GM19025 (cell line): ENCODE data around the gene USP15.
A peak's percentile ranks its signal among the peaks of the same experiment; 100 is the strongest.

Experiments
- ATAC-seq: cut with Tn5 transposase; IDR thresholded peaks from one replicate; pipeline ENCODE4 v1.9.1; 2021; ENCODE audit warnings: mild to moderate bottlenecking, low read depth, moderate library complexity; ENCODE audit not compliant: unreplicated experiment

The USP15 gene

GRCh38 chr12:62256408-62257096 is 3.7 kb upstream of the USP15 start:
- ATAC-seq = no peak

GRCh38 chr12:62258231-62258630 is 2.0 kb upstream of the USP15 start:
- no peak for ATAC-seq

- ATAC-seq = no peak
These were observed 1.1 kb upstream of the USP15 start for GRCh38 chr12:62258941-62259630.

GRCh38 chr12:62259631-62259992 is 592 bp upstream of the USP15 start:
- peak; percentile 5 for ATAC-seq

- peak; percentile 33 for ATAC-seq
These were observed 804 bp downstream of the USP15 start for GRCh38 chr12:62260733-62261683.

- no peak for ATAC-seq
These were observed 1.8 kb downstream of the USP15 start for GRCh38 chr12:62261876-62262517.

GRCh38 chr12:62263232-62263631 is 3.0 kb downstream of the USP15 start:
- no peak for ATAC-seq

GRCh38 chr12:62263966-62264365 is 3.8 kb downstream of the USP15 start:
- ATAC-seq = no peak

GRCh38 chr12:62264706-62265105 is 4.5 kb downstream of the USP15 start:
- no peak for ATAC-seq

GRCh38 chr12:62265511-62265910 is 5.3 kb downstream of the USP15 start:
- ATAC-seq = no peak

- no peak for ATAC-seq
These were observed 6.8 kb downstream of the USP15 start for GRCh38 chr12:62267026-62267425.

- no peak for ATAC-seq
These were observed 7.3 kb downstream of the USP15 start for GRCh38 chr12:62267480-62267879.

- ATAC-seq = no peak
These were observed 8.8 kb downstream of the USP15 start for GRCh38 chr12:62268956-62269355.

- ATAC-seq = no peak
These were observed 9.4 kb downstream of the USP15 start for GRCh38 chr12:62269464-62270228.

- ATAC-seq = no peak
These were observed 10.2 kb downstream of the USP15 start for GRCh38 chr12:62270384-62270783.

- no peak for ATAC-seq
These were observed 10.7 kb downstream of the USP15 start for GRCh38 chr12:62270872-62271271.

- no peak for ATAC-seq
These were observed 12.8 kb downstream of the USP15 start for GRCh38 chr12:62272936-62273552.

- ATAC-seq = no peak
These were observed 13.6 kb downstream of the USP15 start for GRCh38 chr12:62273724-62274380.

GRCh38 chr12:62278022-62278421 is 17.8 kb downstream of the USP15 start:
- ATAC-seq = no peak
